ENCODE data around the gene OXSR1. TPM values are rescaled to one million over a fixed set of nuclear protein-coding genes. Genes with fewer than 3 reads are reported as not detected.

The OXSR1 gene
- total RNA-seq, 1 experiment from 2014 or later, result 33.2 TPM

DNA sequence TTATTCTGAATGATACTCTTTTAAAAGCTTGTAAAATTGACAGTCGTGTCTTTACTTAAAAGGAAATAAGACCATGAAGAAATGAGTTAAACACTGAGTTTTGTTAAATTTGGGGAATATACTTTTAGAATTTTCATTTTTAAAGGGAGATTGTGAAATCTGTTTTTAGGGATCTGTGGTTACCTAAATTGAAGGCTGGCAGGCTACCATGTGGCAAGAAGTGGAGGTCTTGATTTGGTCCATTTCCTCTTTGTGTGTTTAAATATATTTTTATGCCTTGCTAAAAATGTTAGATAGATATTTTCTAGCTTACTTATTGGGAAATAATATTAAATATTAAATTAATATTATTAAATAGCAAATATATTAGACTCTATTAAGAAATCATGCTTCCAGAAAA lies 63.7 kb downstream of the OXSR1 start:
- no peaks in the 10 kb centered on the region for H3K4me1 ChIP-seq (ENCODE audit: control insufficient read depth, insufficient read depth, low read length)
- H3K27me3 ChIP-seq (ENCODE audit: control insufficient read depth, insufficient read depth, low read length), result no peaks in the 10 kb centered on the region
- CTCF ChIA-PET, result no interaction called here
- peaks cover 5% of the 10 kb centered on the region; the same call in 1 of the 2 replicates for H3K36me3 ChIP-seq (ENCODE audit: control insufficient read depth, insufficient read depth, low read length)
- TF ChIP-seq POLR2AphosphoS5 (IDR thresholded peaks at IDR 0.05; ENCODE audit: low read depth, low read length) (no peak), TCF7L2 (IDR thresholded peaks at IDR 0.05; ENCODE audit: low read depth, low read length) (no peak), SIN3A (IDR thresholded peaks at IDR 0.05; ENCODE audit: borderline replicate concordance, insufficient read depth, low read depth, low read length) (no peak)
- TF ChIP-seq, protein P1, sequence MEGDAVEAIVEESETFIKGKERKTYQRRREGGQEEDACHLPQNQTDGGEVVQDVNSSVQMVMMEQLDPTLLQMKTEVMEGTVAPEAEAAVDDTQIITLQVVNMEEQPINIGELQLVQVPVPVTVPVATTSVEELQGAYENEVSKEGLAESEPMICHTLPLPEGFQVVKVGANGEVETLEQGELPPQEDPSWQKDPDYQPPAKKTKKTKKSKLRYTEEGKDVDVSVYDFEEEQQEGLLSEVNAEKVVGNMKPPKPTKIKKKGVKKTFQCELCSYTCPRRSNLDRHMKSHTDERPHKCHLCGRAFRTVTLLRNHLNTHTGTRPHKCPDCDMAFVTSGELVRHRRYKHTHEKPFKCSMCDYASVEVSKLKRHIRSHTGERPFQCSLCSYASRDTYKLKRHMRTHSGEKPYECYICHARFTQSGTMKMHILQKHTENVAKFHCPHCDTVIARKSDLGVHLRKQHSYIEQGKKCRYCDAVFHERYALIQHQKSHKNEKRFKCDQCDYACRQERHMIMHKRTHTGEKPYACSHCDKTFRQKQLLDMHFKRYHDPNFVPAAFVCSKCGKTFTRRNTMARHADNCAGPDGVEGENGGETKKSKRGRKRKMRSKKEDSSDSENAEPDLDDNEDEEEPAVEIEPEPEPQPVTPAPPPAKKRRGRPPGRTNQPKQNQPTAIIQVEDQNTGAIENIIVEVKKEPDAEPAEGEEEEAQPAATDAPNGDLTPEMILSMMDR (IDR thresholded peaks at IDR 0.05), result no peak
- intact Hi-C loops (cut with micrococcal nuclease; ENCODE audit: unreplicated experiment) (no loop called here), in situ Hi-C loops (cut with HindIII; ENCODE audit: low pct_unique_long_range_greater_than_20kb, low sequenced_read_pairs) (no loop called here)
- no peak for ATAC-seq
- BruUV-seq (replicated peaks), result no TSS peak
- POLR2A ChIA-PET, result interaction anchor here (0.6 kb wide), 1 partner anchor 49 kb away, joined by 3 read pairs; no protein-coding TSS in a partner anchor
- no peak overlapping the region for H3K4me3 ChIP-seq (ENCODE audit: low read depth in 2 of 2, low read length in 2 of 2)
- H3K27ac ChIP-seq (ENCODE audit: low read length), result no peak overlapping the region
- DNase-seq (ENCODE audit: low read depth, low spot score), result no peak
- no peaks in the 10 kb centered on the region for H3K9me3 ChIP-seq (ENCODE audit: control insufficient read depth, insufficient read depth, low read depth, low read length)

GRCh38 chr3:38232701-38233100 lies 67.4 kb downstream of the OXSR1 start:
- peaks cover 11% of the 10 kb centered on the region for H3K36me3 ChIP-seq (ENCODE audit: control insufficient read depth, insufficient read depth, low read length)

More at GRCh38 chr3:38232701-38233100, 67.4 kb downstream of the OXSR1 start:
- ATAC-seq, result no peak
- no peaks in the 10 kb centered on the region for H3K27me3 ChIP-seq (ENCODE audit: control insufficient read depth, insufficient read depth, low read length)
- no peak for DNase-seq (ENCODE audit: low read depth, low spot score)
- ChIA-PET POLR2A (no interaction called here), CTCF (no interaction called here)
- H3K27ac ChIP-seq (ENCODE audit: low read length), result no peak overlapping the region
- H3K9me3 ChIP-seq (ENCODE audit: control insufficient read depth, insufficient read depth, low read depth, low read length), result no peaks in the 10 kb centered on the region
- in situ Hi-C loops (cut with HindIII; ENCODE audit: low pct_unique_long_range_greater_than_20kb, low sequenced_read_pairs) (no loop called here), intact Hi-C loops (cut with micrococcal nuclease; ENCODE audit: unreplicated experiment) (no loop called here)
- BruUV-seq (replicated peaks), result no TSS peak
- H3K4me3 ChIP-seq (ENCODE audit: low read depth in 2 of 2, low read length in 2 of 2), result no peak overlapping the region
- no peak for TF ChIP-seq SIN3A (IDR thresholded peaks at IDR 0.05; ENCODE audit: borderline replicate concordance, insufficient read depth, low read depth, low read length)
- TF ChIP-seq, protein P1 (IDR thresholded peaks at IDR 0.05), result no peak
- TF ChIP-seq, protein P2, sequence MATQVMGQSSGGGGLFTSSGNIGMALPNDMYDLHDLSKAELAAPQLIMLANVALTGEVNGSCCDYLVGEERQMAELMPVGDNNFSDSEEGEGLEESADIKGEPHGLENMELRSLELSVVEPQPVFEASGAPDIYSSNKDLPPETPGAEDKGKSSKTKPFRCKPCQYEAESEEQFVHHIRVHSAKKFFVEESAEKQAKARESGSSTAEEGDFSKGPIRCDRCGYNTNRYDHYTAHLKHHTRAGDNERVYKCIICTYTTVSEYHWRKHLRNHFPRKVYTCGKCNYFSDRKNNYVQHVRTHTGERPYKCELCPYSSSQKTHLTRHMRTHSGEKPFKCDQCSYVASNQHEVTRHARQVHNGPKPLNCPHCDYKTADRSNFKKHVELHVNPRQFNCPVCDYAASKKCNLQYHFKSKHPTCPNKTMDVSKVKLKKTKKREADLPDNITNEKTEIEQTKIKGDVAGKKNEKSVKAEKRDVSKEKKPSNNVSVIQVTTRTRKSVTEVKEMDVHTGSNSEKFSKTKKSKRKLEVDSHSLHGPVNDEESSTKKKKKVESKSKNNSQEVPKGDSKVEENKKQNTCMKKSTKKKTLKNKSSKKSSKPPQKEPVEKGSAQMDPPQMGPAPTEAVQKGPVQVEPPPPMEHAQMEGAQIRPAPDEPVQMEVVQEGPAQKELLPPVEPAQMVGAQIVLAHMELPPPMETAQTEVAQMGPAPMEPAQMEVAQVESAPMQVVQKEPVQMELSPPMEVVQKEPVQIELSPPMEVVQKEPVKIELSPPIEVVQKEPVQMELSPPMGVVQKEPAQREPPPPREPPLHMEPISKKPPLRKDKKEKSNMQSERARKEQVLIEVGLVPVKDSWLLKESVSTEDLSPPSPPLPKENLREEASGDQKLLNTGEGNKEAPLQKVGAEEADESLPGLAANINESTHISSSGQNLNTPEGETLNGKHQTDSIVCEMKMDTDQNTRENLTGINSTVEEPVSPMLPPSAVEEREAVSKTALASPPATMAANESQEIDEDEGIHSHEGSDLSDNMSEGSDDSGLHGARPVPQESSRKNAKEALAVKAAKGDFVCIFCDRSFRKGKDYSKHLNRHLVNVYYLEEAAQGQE (IDR thresholded peaks at IDR 0.05; ENCODE audit: insufficient read depth in 1 of 2, low read depth in 2 of 2, low read length in 1 of 2), result no peak
- no peak for TF ChIP-seq POLR2AphosphoS5 (IDR thresholded peaks at IDR 0.05; ENCODE audit: low read depth, low read length)
- no peak for TF ChIP-seq TCF7L2 (IDR thresholded peaks at IDR 0.05; ENCODE audit: low read depth, low read length)
- H3K4me1 ChIP-seq (ENCODE audit: control insufficient read depth, insufficient read depth, low read length), result no peaks in the 10 kb centered on the region

Measured in Panc1 (cell line).